Activated CD8-positive, alpha-beta memory T cell treated with anti-CD3 and anti-CD28 coated beads, Interleukin-2, amount 10 ng/mL, durations not matched to agents 7 days and 5 days (primary cell): ENCODE results near the gene MTX2. TPM values are rescaled to one million over a fixed set of nuclear protein-coding genes. Genes with fewer than 3 reads are reported as not detected.
"Not testable (repeated sequence)": the region's sequence is repeated elsewhere in the genome, so short reads cannot be mapped to it uniquely, and the experiment has no call there.

Experiments used
- ATAC-seq: fragments of 150-1000 bp; cut with Tn5 transposase; one replicate; pipeline ENCODE4 v1.10.0; 2021; ENCODE audit warnings: moderate library complexity
- CTCF ChIA-PET: fragments of 350-600 bp; sonication (Branson Sonifier 250); formaldehyde crosslinking; loops from one replicate; lab custom pipeline; 2021; ENCODE audit warnings: antibody characterized with exemption; lab: Charles Lee
- DNase-seq: peaks from one replicate; pipeline ENCODE4 v3.0.0-alpha.2; 2020
- H3K27ac Mint-ChIP-seq: one replicate; pipeline ENCODE4 v1.8.0; 2021; ENCODE audit warnings: mild to moderate bottlenecking, mixed read lengths
- H3K27me3 Mint-ChIP-seq: one replicate; pipeline ENCODE4 v1.8.0; 2021; ENCODE audit warnings: mixed read lengths
- H3K36me3 Mint-ChIP-seq: one replicate; pipeline ENCODE4 v1.8.0; 2021; ENCODE audit warnings: mild to moderate bottlenecking, mixed read lengths
- H3K4me1 Mint-ChIP-seq: one replicate; pipeline ENCODE4 v1.8.0; 2021; ENCODE audit warnings: mixed read lengths
- H3K4me3 Mint-ChIP-seq: one replicate; pipeline ENCODE4 v1.8.0; 2021; ENCODE audit warnings: mild to moderate bottlenecking, moderate library complexity, mixed read lengths
- H3K9me3 Mint-ChIP-seq: one replicate; pipeline ENCODE4 v1.8.0; 2022; ENCODE audit warnings: low read depth, mixed read lengths
- total RNA-seq, 2 experiments: library from RNA; stranded (reverse); gene quantifications; one replicate each; pipeline ENCODE4 v1.2.3, GENCODE V29; 2021

The MTX2 gene
- total RNA-seq, 2 experiments from 2014 or later, result 12.2 to 14.8 TPM

DNA sequence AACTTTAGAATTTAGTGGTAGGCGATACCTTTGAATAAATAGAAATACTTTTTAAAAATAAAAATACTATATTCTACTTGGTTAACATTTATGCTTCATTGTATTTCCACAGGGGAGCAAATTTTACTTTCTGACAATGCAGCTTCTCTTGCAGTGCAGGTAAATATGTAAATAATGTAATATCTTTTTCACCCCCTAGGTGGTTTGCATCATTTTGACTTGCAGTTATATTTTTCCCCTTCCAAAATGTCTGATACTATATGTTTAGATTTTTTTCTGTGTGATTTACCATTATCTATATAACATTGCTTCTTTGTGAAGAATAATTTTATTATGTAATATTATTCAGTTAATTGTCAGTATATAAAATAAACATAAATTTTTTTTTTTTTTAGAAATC lies 28.5 kb downstream of the MTX2 start:
- H3K9me3 Mint-ChIP-seq, result no peaks in the 10 kb centered on the region
- H3K4me3 Mint-ChIP-seq, result no peak overlapping the region
- no peak for ATAC-seq
- CTCF ChIA-PET, result no interaction called here
- no peaks in the 10 kb centered on the region for H3K36me3 Mint-ChIP-seq
- DNase-seq, result no peak
- no peak overlapping the region for H3K27ac Mint-ChIP-seq
- no peaks in the 10 kb centered on the region for H3K27me3 Mint-ChIP-seq
- H3K4me1 Mint-ChIP-seq, result peaks cover 10% of the 10 kb centered on the region

DNA sequence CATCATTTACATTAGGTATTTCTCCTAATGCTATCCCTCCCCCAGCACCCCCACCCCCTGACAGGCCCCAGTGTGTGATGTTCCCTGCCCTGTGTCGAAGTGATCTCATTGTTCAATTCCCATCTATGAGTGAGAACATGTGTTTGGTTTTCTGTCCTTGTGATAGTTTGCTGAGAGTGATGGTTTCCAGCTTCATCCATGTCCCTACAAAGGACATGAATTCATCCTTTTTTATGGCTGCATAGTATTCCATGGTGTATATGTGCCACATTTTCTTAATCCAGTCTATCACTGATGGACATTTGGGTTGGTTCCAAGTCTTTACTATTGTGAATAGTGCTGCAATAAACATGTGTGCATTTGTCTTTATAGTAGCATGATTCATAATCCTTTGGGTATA lies 36.8 kb downstream of the MTX2 start:
- peaks cover 25% of the 10 kb centered on the region for H3K36me3 Mint-ChIP-seq
- H3K4me3 Mint-ChIP-seq, H3K27ac Mint-ChIP-seq, H3K27me3 Mint-ChIP-seq, H3K9me3 Mint-ChIP-seq, DNase-seq, CTCF ChIA-PET, ATAC-seq, H3K4me1 Mint-ChIP-seq: not testable (repeated sequence)

DNA sequence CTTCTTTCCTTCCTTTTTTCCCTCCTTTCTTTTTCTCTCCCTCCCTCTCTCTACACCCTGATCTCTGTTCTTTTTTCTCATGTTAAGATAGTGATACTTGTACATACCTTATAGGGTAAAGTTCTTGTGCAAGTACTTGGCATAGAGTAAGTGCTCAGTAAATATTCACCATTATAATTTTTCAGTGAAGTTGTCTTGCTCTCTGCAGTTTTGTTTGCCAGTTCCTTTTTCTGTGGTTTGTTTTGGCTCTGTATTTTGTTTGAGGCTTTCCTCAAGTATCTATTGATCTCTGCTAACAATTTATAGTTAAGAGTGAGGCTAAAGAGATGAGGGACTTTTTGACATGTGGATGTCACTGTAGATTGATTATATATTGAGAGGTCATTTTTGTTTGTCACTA lies 48.0 kb downstream of the MTX2 start:
- Mint-ChIP-seq H3K27me3 (no peaks in the 10 kb centered on the region), H3K27ac (no peak overlapping the region), H3K4me3 (no peak overlapping the region), H3K4me1 (peaks cover 3% of the 10 kb centered on the region), H3K36me3 (peaks cover 1% of the 10 kb centered on the region), H3K9me3 (no peaks in the 10 kb centered on the region)
- ATAC-seq, result no peak
- CTCF ChIA-PET, result no interaction called here
- no peak for DNase-seq

DNA sequence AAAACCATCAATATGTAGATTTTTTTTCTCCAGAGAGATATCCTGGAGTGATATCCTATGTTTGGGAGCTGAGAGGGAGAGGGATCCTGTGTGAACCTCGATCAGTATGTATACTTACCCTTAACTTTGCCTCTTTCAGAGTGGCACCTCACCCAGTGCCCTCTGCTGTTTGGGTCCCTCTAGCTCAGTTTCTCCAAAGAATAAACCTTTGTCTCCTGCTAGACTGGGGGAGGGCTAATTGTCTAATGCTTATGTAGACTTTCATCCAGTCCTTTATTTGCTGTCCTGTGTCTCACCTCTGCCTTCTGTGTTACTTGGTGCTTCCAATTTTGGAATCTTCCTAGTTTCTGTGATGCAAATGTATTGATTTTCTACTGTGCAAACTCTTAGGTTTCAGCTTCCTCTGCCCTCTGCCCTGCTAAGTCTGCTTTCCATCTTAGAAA lies 48.4 kb downstream of the MTX2 start:
- Mint-ChIP-seq H3K27me3 (no peaks in the 10 kb centered on the region), H3K27ac (no peak overlapping the region), H3K4me1 (peaks cover 3% of the 10 kb centered on the region), H3K9me3 (no peaks in the 10 kb centered on the region), H3K36me3 (peaks cover 1% of the 10 kb centered on the region), H3K4me3 (no peak overlapping the region)
- DNase-seq (no peak), ATAC-seq (no peak)
- CTCF ChIA-PET, result no interaction called here

DNA sequence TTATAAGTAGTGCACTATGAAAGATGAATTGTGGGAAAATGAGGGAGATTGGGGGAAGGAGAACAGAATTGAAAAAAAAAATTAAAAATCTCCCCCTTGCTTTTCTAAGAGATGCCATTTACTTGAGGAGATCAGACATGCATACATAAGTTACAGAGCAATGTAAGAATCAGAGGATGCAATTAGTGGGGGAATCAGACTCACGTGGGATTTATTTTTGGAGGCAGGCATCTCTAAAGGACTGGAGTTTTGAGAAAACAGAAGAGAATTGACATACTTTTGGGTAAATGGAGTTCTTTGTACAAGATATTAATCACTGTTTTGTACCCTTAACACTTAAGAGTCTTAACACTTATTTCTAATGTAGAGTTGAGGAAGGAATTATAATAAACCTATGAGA lies 52.7 kb downstream of the MTX2 start:
- H3K36me3 Mint-ChIP-seq, result peaks cover 1% of the 10 kb centered on the region
- H3K27me3 Mint-ChIP-seq, result no peaks in the 10 kb centered on the region
- no peaks in the 10 kb centered on the region for H3K9me3 Mint-ChIP-seq
- CTCF ChIA-PET, result no interaction called here
- no peak overlapping the region for H3K4me3 Mint-ChIP-seq
- ATAC-seq, result no peak
- DNase-seq, result no peak
- H3K27ac Mint-ChIP-seq, result no peak overlapping the region
- peaks cover 3% of the 10 kb centered on the region for H3K4me1 Mint-ChIP-seq

DNA sequence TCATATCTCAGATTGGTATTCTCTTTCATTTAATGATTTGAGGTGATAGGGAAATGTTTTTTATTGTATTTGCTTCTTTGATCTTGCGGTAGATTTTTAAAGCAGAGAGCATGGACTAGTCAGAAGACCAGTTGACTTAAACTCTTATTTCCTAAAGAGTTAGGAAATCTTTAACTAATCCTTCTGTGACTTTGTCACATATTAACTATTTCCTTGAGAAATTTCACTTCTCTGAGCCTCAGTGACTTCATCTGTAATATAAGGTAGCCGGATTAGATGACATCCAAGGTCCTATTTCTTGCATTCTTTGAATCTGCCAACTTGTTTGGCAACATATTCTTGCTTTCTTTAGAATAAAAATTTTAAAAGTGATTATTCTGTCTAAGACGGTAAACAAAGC lies 55.6 kb downstream of the MTX2 start:
- Mint-ChIP-seq H3K9me3 (no peaks in the 10 kb centered on the region), H3K4me1 (no peaks in the 10 kb centered on the region), H3K4me3 (no peak overlapping the region), H3K27me3 (no peaks in the 10 kb centered on the region), H3K36me3 (peaks cover 2% of the 10 kb centered on the region), H3K27ac (no peak overlapping the region)
- CTCF ChIA-PET, result no interaction called here
- no peak for DNase-seq
- ATAC-seq, result no peak

DNA sequence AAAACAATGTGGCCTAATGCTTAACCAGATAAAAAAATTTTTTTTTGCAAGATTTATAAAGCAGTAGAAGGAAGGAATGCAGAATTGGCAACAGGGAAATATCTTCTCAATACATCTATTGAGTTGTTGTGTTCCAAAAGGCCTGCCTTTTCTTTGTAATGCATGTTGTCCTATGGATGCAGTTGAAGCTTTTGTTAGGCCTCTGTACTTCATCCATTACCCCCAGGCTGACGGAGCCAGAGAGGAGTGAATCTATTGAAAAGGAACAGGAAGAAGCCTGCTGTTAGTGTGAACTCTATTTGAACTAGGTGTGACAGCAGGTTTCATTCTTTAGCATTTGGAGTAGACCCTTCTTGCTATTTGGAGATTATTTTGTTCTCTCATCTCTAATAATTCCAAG lies 56.5 kb downstream of the MTX2 start:
- ATAC-seq (no peak), DNase-seq (no peak)
- Mint-ChIP-seq H3K27ac (no peak overlapping the region), H3K9me3 (no peaks in the 10 kb centered on the region), H3K36me3 (peaks cover 2% of the 10 kb centered on the region), H3K4me3 (no peak overlapping the region), H3K27me3 (no peaks in the 10 kb centered on the region), H3K4me1 (no peaks in the 10 kb centered on the region)
- CTCF ChIA-PET, result no interaction called here

DNA sequence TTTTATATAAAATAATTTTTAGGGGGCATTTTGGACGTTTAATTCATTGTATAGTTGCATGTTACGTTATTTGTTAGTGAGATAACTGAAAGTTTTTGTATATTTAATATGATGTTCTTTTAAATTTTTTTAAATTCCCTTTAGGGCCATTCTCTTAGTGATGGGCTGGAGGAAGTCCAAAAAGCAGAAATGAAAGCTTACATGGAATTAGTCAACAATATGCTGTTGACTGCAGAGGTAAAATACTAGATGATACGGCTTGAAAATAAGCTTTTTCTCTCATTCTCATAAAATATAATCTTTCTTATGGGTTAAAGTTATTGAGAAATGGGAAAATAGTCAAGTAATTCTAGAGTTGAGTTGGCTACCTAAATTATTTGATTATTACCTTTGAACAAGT lies 58.9 kb downstream of the MTX2 start:
- Mint-ChIP-seq H3K9me3 (no peaks in the 10 kb centered on the region), H3K4me3 (no peak overlapping the region), H3K36me3 (peaks cover 2% of the 10 kb centered on the region), H3K4me1 (no peaks in the 10 kb centered on the region), H3K27ac (no peak overlapping the region), H3K27me3 (no peaks in the 10 kb centered on the region)
- CTCF ChIA-PET, result no interaction called here
- ATAC-seq, result no peak
- DNase-seq, result no peak

DNA sequence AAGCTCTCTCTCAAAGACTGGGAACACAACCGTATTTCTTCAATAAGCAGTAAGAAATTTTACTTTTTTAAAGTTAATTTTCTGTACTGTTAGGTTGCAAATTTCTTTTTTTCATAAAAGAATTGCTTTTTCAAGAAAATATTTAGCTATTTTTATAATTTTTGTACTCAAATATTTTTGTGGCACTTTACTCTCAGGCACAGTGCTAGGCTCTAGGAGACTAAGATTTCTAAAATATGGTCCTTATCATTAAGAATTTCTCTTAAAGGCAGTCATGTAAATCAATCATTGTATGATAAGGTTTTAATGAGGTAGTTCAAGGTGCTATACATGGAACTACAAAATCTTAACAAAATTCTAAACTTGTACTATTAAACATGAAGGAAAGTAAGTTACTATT lies 61.4 kb downstream of the MTX2 start:
- DNase-seq, result no peak
- no peak overlapping the region for H3K4me3 Mint-ChIP-seq
- H3K27me3 Mint-ChIP-seq, result no peaks in the 10 kb centered on the region
- H3K4me1 Mint-ChIP-seq, result no peaks in the 10 kb centered on the region
- CTCF ChIA-PET, result no interaction called here
- H3K36me3 Mint-ChIP-seq, result peaks cover 2% of the 10 kb centered on the region
- H3K9me3 Mint-ChIP-seq, result no peaks in the 10 kb centered on the region
- ATAC-seq, result no peak
- H3K27ac Mint-ChIP-seq, result no peak overlapping the region

DNA sequence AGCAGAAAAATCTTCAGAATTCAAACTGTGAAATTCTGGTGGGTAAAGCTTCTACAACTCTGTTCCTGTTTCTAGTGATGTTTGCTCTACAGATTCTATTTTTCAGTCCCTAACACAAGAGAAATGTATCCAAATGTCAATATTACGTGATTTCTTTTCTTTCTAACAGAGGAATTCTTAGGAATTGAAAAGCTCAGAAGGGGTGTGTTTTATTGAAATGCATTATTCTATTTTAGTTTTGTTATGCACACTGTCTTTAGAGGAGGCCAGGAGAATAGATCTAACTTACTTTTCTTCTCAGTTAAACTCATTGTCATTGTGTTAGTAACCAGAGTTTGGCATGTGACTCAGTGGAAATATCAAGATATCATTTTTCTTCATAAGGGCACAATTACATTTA lies 62.4 kb downstream of the MTX2 start:
- no peak overlapping the region for H3K27ac Mint-ChIP-seq
- H3K27me3 Mint-ChIP-seq, result no peaks in the 10 kb centered on the region
- ATAC-seq (no peak), DNase-seq (no peak)
- H3K36me3 Mint-ChIP-seq, result peaks cover 2% of the 10 kb centered on the region
- H3K4me1 Mint-ChIP-seq, result no peaks in the 10 kb centered on the region
- CTCF ChIA-PET, result no interaction called here
- no peak overlapping the region for H3K4me3 Mint-ChIP-seq
- H3K9me3 Mint-ChIP-seq, result no peaks in the 10 kb centered on the region

DNA sequence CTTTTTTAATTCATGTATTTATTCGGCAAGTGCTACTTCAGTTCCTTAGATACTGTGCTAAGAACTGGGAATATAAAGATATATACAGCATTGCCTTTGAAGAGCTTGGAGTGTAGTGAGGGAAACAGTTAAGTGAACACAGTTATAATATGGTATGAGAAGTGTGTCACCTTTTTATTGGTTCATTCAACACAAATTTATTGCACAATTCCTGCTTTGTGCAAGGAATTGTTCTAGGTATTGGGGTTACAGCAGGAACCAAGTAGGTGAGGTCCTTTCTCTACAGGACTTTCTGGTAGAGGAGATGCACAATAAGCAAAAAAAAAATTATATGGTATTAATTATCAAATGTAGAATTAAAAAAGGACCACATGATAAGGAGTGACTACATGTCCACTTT lies 65.5 kb downstream of the MTX2 start:
- CTCF ChIA-PET, result no interaction called here
- DNase-seq (no peak), ATAC-seq (no peak)
- peaks cover 12% of the 10 kb centered on the region for H3K36me3 Mint-ChIP-seq
- no peaks in the 10 kb centered on the region for H3K4me1 Mint-ChIP-seq
- no peak overlapping the region for H3K27ac Mint-ChIP-seq
- H3K27me3 Mint-ChIP-seq, result no peaks in the 10 kb centered on the region
- no peaks in the 10 kb centered on the region for H3K9me3 Mint-ChIP-seq
- H3K4me3 Mint-ChIP-seq, result no peak overlapping the region

DNA sequence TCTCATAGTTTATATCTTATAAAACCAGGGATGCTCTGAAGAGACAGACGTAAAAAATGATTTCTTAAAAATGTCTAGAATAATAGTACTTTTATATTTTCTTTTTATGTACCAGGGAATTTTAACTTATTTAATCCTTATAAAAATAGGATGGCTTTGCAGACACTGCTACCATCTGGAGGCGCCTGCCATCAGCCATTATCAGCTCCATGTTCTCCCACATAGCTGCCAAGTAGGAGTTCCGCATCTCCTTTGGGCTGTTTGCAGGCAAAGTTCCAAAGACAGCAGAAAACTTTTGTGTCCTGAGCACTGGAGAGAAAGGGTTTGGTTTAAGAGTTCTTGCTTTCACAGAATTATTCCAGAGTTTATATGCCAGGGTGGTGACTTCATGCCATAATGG lies 69.2 kb downstream of the MTX2 start:
- ATAC-seq, result no peak
- no peaks in the 10 kb centered on the region for H3K4me1 Mint-ChIP-seq
- CTCF ChIA-PET, result no interaction called here

DNA sequence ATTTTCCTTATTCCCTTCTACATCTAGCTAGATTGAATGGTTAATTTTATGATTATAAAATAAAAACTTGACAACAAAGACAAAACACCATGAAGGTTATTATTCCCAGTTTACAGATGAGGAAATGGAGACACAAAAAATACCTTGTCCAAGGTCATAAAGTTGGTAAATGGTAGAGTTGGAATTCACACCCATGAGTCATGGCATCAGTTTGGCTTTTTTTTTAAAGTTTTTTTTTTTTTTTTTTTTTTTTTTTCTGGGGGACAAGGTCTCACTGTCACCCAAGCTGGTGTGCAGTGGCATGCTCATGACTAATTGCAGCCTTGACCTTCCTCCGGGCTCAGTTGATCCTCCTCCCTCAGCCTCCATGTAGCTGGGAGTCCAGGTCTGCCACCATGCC lies 70.0 kb downstream of the MTX2 start:
- Mint-ChIP-seq H3K4me3 (no peak overlapping the region), H3K36me3 (peaks cover 12% of the 10 kb centered on the region), H3K9me3 (no peaks in the 10 kb centered on the region), H3K4me1 (no peaks in the 10 kb centered on the region), H3K27ac (no peak overlapping the region), H3K27me3 (no peaks in the 10 kb centered on the region)
- ATAC-seq (no peak), DNase-seq (no peak)
- CTCF ChIA-PET, result interaction anchor here (0.5 kb wide), 1 partner anchor 159 kb away, joined by 3 read pairs; no protein-coding TSS in a partner anchor

More for the DNA sequence above, 69.2 kb downstream of the MTX2 start:
- peaks cover 12% of the 10 kb centered on the region for H3K36me3 Mint-ChIP-seq
- H3K4me3 Mint-ChIP-seq, result no peak overlapping the region
- H3K27ac Mint-ChIP-seq, result no peak overlapping the region
- no peaks in the 10 kb centered on the region for H3K9me3 Mint-ChIP-seq
- DNase-seq, result no peak
- no peaks in the 10 kb centered on the region for H3K27me3 Mint-ChIP-seq

DNA sequence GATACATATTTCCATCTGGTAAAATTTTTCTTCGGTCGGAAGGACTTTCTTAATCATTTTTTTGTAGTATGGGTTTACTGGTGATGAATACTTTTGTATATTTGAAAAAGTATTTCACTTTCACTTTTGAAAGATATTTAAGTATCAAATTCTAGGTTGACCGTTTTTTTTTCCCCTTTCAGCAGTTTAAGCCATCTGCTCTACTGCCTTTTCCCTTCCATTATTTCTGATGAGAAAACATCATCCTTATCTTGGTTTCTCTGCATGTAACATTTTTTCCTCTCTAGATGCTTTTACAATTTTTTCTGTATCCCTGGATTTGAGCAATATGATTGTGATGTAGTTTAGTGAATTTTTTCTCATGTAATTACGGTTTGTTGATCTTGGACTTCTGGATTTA lies 87.0 kb downstream of the MTX2 start:
- H3K9me3 Mint-ChIP-seq, result no peaks in the 10 kb centered on the region
- H3K27me3 Mint-ChIP-seq, result peaks cover 13% of the 10 kb centered on the region
- H3K36me3 Mint-ChIP-seq, result peaks cover 2% of the 10 kb centered on the region
- CTCF ChIA-PET, result no interaction called here
- DNase-seq (no peak), ATAC-seq (no peak)
- no peak overlapping the region for H3K27ac Mint-ChIP-seq
- no peak overlapping the region for H3K4me3 Mint-ChIP-seq
- peaks cover 7% of the 10 kb centered on the region for H3K4me1 Mint-ChIP-seq
